Measurements from ENCODE around the gene CEP85L.

Gene CEP85L

GRCh38 chr6:118495485-118496280 lies 155.7 kb downstream of the CEP85L start:
- Histone ChIP-seq H3K4me3 (ENCODE audit: low read length in 2 of 2) (no peak overlapping the region), H3K27me3 (ENCODE audit: control insufficient read depth in 1 of 2, insufficient read depth in 2 of 2, low read length in 2 of 2) (no peaks in the 10 kb centered on the region), H3K27ac (ENCODE audit: low read length) (no peak overlapping the region), H3K4me1 (ENCODE audit: control insufficient read depth, insufficient read depth, low read length) (peaks cover 6% of the 10 kb centered on the region), H3K9me3 (ENCODE audit: control insufficient read depth in 2 of 2, low read length in 2 of 2) (no peaks in the 10 kb centered on the region), H3K36me3 (ENCODE audit: control insufficient read depth in 2 of 2, insufficient read depth in 2 of 2, low read length in 2 of 2) (no peaks in the 10 kb centered on the region), H3K9ac (ENCODE audit: low read length in 2 of 2) (no peak overlapping the region)

GRCh38 chr6:118494091-118494490 lies 157.3 kb downstream of the CEP85L start:
- Histone ChIP-seq H3K9me3 (ENCODE audit: control insufficient read depth in 2 of 2, low read length in 2 of 2) (peaks cover 0 to 3% of the 10 kb centered on the region in 2 donors), H3K27ac (ENCODE audit: low read length) (no peak overlapping the region), H3K4me1 (ENCODE audit: control insufficient read depth, insufficient read depth, low read length) (no peaks in the 10 kb centered on the region), H3K36me3 (ENCODE audit: control insufficient read depth in 2 of 2, insufficient read depth in 2 of 2, low read length in 2 of 2) (peaks cover 0 to 2% of the 10 kb centered on the region in 2 donors), H3K27me3 (ENCODE audit: control insufficient read depth in 1 of 2, insufficient read depth in 2 of 2, low read length in 2 of 2) (no peaks in the 10 kb centered on the region), H3K4me3 (ENCODE audit: low read length in 2 of 2) (no peak overlapping the region), H3K9ac (ENCODE audit: low read length in 2 of 2) (no peak overlapping the region)

- no peak overlapping the region for H3K9ac ChIP-seq (ENCODE audit: low read length in 2 of 2)
- peaks cover 3 to 6% of the 10 kb centered on the region in 2 donors for H3K9me3 ChIP-seq (ENCODE audit: control insufficient read depth in 2 of 2, low read length in 2 of 2)
- H3K27ac ChIP-seq (ENCODE audit: low read length): no peak overlapping the region
- no peaks in the 10 kb centered on the region for H3K27me3 ChIP-seq (ENCODE audit: control insufficient read depth in 1 of 2, insufficient read depth in 2 of 2, low read length in 2 of 2)
- no peaks in the 10 kb centered on the region for H3K4me1 ChIP-seq (ENCODE audit: control insufficient read depth, insufficient read depth, low read length)
- no peak overlapping the region for H3K4me3 ChIP-seq (ENCODE audit: low read length in 2 of 2)
- peaks cover 2 to 3% of the 10 kb centered on the region in 2 donors for H3K36me3 ChIP-seq (ENCODE audit: control insufficient read depth in 2 of 2, insufficient read depth in 2 of 2, low read length in 2 of 2)
Measured at GRCh38 chr6:118489990-118490389, 161.4 kb downstream of the CEP85L start.

GRCh38 chr6:118488631-118489030 lies 162.8 kb downstream of the CEP85L start:
- no peak overlapping the region for H3K27ac ChIP-seq (ENCODE audit: low read length)
- H3K9ac ChIP-seq (ENCODE audit: low read length in 2 of 2): no peak overlapping the region
- H3K4me3 ChIP-seq (ENCODE audit: low read length in 2 of 2): no peak overlapping the region
- H3K36me3 ChIP-seq (ENCODE audit: control insufficient read depth in 2 of 2, insufficient read depth in 2 of 2, low read length in 2 of 2): peaks cover 2 to 3% of the 10 kb centered on the region in 2 donors
- H3K9me3 ChIP-seq (ENCODE audit: control insufficient read depth in 2 of 2, low read length in 2 of 2): peaks cover 3 to 6% of the 10 kb centered on the region in 2 donors
- no peaks in the 10 kb centered on the region for H3K27me3 ChIP-seq (ENCODE audit: control insufficient read depth in 1 of 2, insufficient read depth in 2 of 2, low read length in 2 of 2)
- no peaks in the 10 kb centered on the region for H3K4me1 ChIP-seq (ENCODE audit: control insufficient read depth, insufficient read depth, low read length)

DNA sequence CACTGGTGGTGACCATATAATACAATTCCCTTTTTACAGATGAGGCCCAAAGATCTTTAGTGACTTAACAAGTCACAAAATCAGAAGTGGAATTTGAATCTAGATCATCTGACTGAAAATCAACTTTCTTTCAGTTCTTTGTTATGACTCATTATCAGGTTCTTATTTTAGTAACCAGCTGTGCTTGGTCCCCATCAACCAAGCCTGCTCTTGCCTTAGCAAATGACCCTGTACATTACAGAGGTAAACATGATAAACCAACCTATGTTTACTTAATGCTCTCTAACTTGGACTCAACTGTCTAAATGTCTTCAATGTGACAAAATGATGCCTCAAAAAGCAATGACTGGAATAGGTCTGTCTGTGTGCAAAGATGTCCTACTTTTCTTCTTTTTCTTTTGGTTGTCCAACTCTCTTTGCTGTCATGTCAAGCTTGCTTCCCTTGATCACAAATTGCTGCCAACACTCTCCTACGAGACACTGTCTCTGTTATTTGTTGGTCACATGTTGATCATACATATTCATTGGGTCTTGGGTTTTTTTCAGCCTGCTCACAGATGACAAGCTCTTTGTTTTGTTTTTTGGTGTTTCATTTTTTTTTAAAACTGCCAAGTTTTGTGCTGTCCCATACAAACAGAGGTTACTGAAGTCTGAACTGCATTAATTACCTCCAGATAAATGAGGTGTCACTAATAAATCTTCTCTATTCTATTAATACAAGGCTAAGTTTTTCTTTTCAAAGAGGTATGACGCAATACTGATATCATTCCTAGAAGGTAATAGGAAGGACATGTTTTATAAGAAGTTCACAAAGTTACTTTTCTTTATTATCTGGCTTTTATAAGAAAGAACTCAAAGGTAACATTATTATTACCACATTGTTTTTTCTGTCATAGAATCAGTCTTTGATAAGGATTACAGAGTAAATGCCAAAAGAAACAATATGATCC lies 165.5 kb downstream of the CEP85L start:
- Histone ChIP-seq H3K4me3 (ENCODE audit: low read length in 2 of 2) (no peak overlapping the region), H3K27ac (ENCODE audit: low read length) (no peak overlapping the region), H3K27me3 (ENCODE audit: control insufficient read depth in 1 of 2, insufficient read depth in 2 of 2, low read length in 2 of 2) (no peaks in the 10 kb centered on the region), H3K36me3 (ENCODE audit: control insufficient read depth in 2 of 2, insufficient read depth in 2 of 2, low read length in 2 of 2) (peaks cover 2 to 3% of the 10 kb centered on the region in 2 donors), H3K4me1 (ENCODE audit: control insufficient read depth, insufficient read depth, low read length) (no peaks in the 10 kb centered on the region), H3K9me3 (ENCODE audit: control insufficient read depth in 2 of 2, low read length in 2 of 2) (peaks cover 3 to 6% of the 10 kb centered on the region in 2 donors), H3K9ac (ENCODE audit: low read length in 2 of 2) (no peak overlapping the region)

DNA sequence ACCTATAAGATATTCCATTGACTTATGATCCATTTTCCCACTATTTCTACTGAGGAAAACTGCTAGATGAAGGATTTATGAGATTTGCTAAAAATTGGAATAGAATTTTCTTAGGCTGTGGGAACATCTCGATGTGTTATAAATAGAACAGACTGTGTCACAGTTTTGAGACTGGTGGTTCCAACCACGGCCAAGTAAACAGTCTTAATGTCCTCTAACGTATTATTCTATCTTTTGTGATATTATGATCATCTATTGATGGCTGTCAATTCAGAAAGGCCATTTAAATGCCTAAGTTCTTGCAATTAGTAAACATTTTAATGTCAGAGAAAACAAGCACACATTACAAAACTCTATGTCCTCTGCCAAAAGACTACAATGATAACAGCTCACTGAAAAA lies 174.8 kb downstream of the CEP85L start:
- no peak overlapping the region for H3K4me3 ChIP-seq (ENCODE audit: low read length in 2 of 2)
- no peaks in the 10 kb centered on the region for H3K27me3 ChIP-seq (ENCODE audit: control insufficient read depth in 1 of 2, insufficient read depth in 2 of 2, low read length in 2 of 2)
- H3K27ac ChIP-seq (ENCODE audit: low read length): no peak overlapping the region
- peaks cover 0 to 3% of the 10 kb centered on the region in 2 donors for H3K36me3 ChIP-seq (ENCODE audit: control insufficient read depth in 2 of 2, insufficient read depth in 2 of 2, low read length in 2 of 2)
- no peaks in the 10 kb centered on the region for H3K4me1 ChIP-seq (ENCODE audit: control insufficient read depth, insufficient read depth, low read length)
- H3K9me3 ChIP-seq (ENCODE audit: control insufficient read depth in 2 of 2, low read length in 2 of 2): no peaks in the 10 kb centered on the region
- no peak overlapping the region for H3K9ac ChIP-seq (ENCODE audit: low read length in 2 of 2)

GRCh38 chr6:118473266-118473665 lies 178.1 kb downstream of the CEP85L start:
- H3K9me3 ChIP-seq (ENCODE audit: control insufficient read depth in 2 of 2, low read length in 2 of 2): no peaks in the 10 kb centered on the region
- H3K4me3 ChIP-seq (ENCODE audit: low read length in 2 of 2): no peak overlapping the region
- H3K27me3 ChIP-seq (ENCODE audit: control insufficient read depth in 1 of 2, insufficient read depth in 2 of 2, low read length in 2 of 2): no peaks in the 10 kb centered on the region
- H3K27ac ChIP-seq (ENCODE audit: low read length): no peak overlapping the region
- H3K36me3 ChIP-seq (ENCODE audit: control insufficient read depth in 2 of 2, insufficient read depth in 2 of 2, low read length in 2 of 2): peaks cover 0 to 5% of the 10 kb centered on the region in 2 donors
- H3K9ac ChIP-seq (ENCODE audit: low read length in 2 of 2): no peak overlapping the region
- no peaks in the 10 kb centered on the region for H3K4me1 ChIP-seq (ENCODE audit: control insufficient read depth, insufficient read depth, low read length)

DNA sequence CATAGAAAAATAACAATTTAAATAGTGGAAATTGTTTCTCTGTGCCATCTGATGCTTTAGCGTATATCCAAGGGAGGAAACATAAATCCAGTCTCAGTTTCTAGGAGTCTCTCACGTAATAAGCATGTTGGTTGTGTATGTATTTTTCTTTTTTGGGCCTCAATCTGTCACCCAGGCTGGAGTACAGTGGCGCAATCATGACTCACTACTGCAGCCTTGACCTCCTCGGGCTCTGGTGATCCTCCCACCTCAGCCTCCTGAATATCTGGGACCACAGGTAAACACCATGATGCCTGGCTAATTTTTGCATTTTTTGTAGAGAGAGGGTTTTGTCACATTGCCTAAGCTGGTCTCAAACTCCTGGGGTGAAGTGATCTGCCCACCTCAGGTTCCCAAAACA lies 181.9 kb downstream of the CEP85L start:
- Histone ChIP-seq H3K27me3 (ENCODE audit: control insufficient read depth in 1 of 2, insufficient read depth in 2 of 2, low read length in 2 of 2) (no peaks in the 10 kb centered on the region), H3K9ac (ENCODE audit: low read length in 2 of 2) (no peak overlapping the region), H3K4me1 (ENCODE audit: control insufficient read depth, insufficient read depth, low read length) (no peaks in the 10 kb centered on the region), H3K36me3 (ENCODE audit: control insufficient read depth in 2 of 2, insufficient read depth in 2 of 2, low read length in 2 of 2) (peaks cover 0 to 6% of the 10 kb centered on the region in 2 donors), H3K4me3 (ENCODE audit: low read length in 2 of 2) (no peak overlapping the region), H3K9me3 (ENCODE audit: control insufficient read depth in 2 of 2, low read length in 2 of 2) (no peaks in the 10 kb centered on the region), H3K27ac (ENCODE audit: low read length) (no peak overlapping the region)

- Histone ChIP-seq H3K9ac (ENCODE audit: low read length in 2 of 2) (no peak overlapping the region), H3K27ac (ENCODE audit: low read length) (no peak overlapping the region), H3K36me3 (ENCODE audit: control insufficient read depth in 2 of 2, insufficient read depth in 2 of 2, low read length in 2 of 2) (peaks cover 0 to 6% of the 10 kb centered on the region in 2 donors), H3K4me3 (ENCODE audit: low read length in 2 of 2) (no peak overlapping the region), H3K27me3 (ENCODE audit: control insufficient read depth in 1 of 2, insufficient read depth in 2 of 2, low read length in 2 of 2) (no peaks in the 10 kb centered on the region), H3K9me3 (ENCODE audit: control insufficient read depth in 2 of 2, low read length in 2 of 2) (no peaks in the 10 kb centered on the region), H3K4me1 (ENCODE audit: control insufficient read depth, insufficient read depth, low read length) (no peaks in the 10 kb centered on the region)
Measured at GRCh38 chr6:118468682-118469465, 182.5 kb downstream of the CEP85L start.

DNA sequence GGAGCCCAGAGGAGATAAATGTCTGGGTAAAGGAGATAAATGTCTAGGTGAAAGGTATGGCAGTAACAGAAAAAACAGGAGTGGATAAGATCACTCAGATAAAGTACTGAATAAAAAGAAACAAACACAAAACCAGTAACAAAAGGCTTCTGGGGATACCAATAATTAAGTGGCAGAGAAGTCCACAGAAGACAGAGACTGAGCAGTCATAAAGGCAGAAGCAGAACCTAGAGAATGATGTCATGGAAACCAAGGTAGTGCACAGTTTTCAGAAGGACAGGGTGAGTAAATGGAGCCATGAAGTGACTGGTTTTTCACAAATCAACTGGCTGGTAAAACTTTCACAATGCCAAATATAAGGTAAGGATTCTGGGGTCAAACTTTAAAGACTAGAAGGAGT lies 184.2 kb downstream of the CEP85L start:
- Histone ChIP-seq H3K4me1 (ENCODE audit: control insufficient read depth, insufficient read depth, low read length) (no peaks in the 10 kb centered on the region), H3K27me3 (ENCODE audit: control insufficient read depth in 1 of 2, insufficient read depth in 2 of 2, low read length in 2 of 2) (no peaks in the 10 kb centered on the region), H3K9ac (ENCODE audit: low read length in 2 of 2) (no peak overlapping the region), H3K4me3 (ENCODE audit: low read length in 2 of 2) (no peak overlapping the region), H3K9me3 (ENCODE audit: control insufficient read depth in 2 of 2, low read length in 2 of 2) (no peaks in the 10 kb centered on the region), H3K27ac (ENCODE audit: low read length) (no peak overlapping the region), H3K36me3 (ENCODE audit: control insufficient read depth in 2 of 2, insufficient read depth in 2 of 2, low read length in 2 of 2) (peaks cover 0 to 6% of the 10 kb centered on the region in 2 donors)
